SKM-1 treated with dmso at 0.1 percent for 144 hours (cell line): Measurements from ENCODE around the gene SRPK3.
"Not testable (repeated sequence)": the region's sequence is repeated elsewhere in the genome, so short reads cannot be mapped to it uniquely, and the experiment has no call there.

ENCODE experiments used
- DNase-seq: peaks from one replicate; lab custom pipeline; 2025; ENCODE audit not compliant: unreplicated experiment; lab: John Stamatoyannopoulos, UW

The SRPK3 gene

GRCh38 chrX:153805436-153805835 lies 24.6 kb downstream of the SRPK3 start:
- no peak for DNase-seq

- no peak for DNase-seq
These were observed 26.2 kb downstream of the SRPK3 start for GRCh38 chrX:153806999-153807575.

- no peak for DNase-seq
These were observed 27.1 kb downstream of the SRPK3 start for GRCh38 chrX:153807976-153808375.

GRCh38 chrX:153812220-153812619 lies 31.4 kb downstream of the SRPK3 start:
- DNase-seq: no peak

GRCh38 chrX:153813161-153813560 lies 32.3 kb downstream of the SRPK3 start:
- no peak for DNase-seq

GRCh38 chrX:153814591-153815315 lies 33.9 kb downstream of the SRPK3 start:
- no peak for DNase-seq

GRCh38 chrX:153816831-153817690 lies 36.2 kb downstream of the SRPK3 start:
- DNase-seq: no peak

- not testable (repeated sequence) for DNase-seq
These were observed 37.2 kb downstream of the SRPK3 start for GRCh38 chrX:153818064-153818463.

GRCh38 chrX:153818571-153819383 lies 37.9 kb downstream of the SRPK3 start:
- no peak for DNase-seq

- DNase-seq: no peak
These were observed 38.7 kb downstream of the SRPK3 start for GRCh38 chrX:153819384-153820040.

GRCh38 chrX:153820601-153821000 lies 39.8 kb downstream of the SRPK3 start:
- DNase-seq: no peak

GRCh38 chrX:153821066-153821465 lies 40.2 kb downstream of the SRPK3 start:
- DNase-seq: no peak

- DNase-seq: no peak
These were observed 43.5 kb downstream of the SRPK3 start for GRCh38 chrX:153824348-153824747.

GRCh38 chrX:153825042-153825441 lies 44.2 kb downstream of the SRPK3 start:
- DNase-seq: no peak

GRCh38 chrX:153827016-153827415 lies 46.2 kb downstream of the SRPK3 start:
- no peak for DNase-seq

GRCh38 chrX:153827903-153828302 lies 47.1 kb downstream of the SRPK3 start:
- no peak for DNase-seq

- DNase-seq: no peak
These were observed 47.5 kb downstream of the SRPK3 start for GRCh38 chrX:153828308-153828707.

- no peak for DNase-seq
These were observed 48.1 kb downstream of the SRPK3 start for GRCh38 chrX:153828723-153829548.

- DNase-seq: no peak
These were observed 48.6 kb downstream of the SRPK3 start for GRCh38 chrX:153829549-153829798.
